ENCODE results near the gene GFY. TPM values are rescaled to one million over a fixed set of nuclear protein-coding genes. Genes with fewer than 3 reads are reported as not detected.

GFY gene
- polyA plus RNA-seq, 3 donors = not detected

DNA sequence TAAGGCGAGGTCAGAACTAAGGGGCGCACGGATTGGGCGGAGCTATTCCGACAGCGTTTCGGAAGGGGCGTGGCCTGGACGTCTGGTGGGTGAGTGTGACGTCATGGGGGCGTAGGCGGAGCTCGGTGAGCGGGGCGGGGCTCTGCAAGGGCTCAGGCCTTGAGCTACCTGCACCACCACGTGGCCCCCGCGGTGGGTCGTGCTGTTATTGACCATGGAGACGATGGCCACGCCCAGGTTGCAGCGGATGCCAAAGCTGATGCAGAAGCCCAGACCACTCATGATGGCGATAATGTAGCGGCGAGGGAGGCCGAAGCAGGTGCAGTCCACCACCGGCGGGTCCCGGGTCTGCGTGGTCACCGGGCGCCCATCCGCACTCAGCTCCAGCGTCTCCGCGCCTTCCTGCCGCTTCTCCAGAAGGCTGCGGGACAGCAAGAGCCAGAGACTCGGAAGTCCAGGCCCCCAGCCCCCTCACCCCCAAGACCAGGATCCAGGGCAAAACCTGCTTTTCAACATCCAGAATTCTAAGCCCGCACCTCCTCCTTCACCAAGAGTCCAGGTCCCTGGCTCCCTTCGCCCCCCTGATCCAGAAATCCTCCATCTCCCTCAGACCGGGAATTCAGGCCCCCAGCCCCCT is 11.3 kb downstream of the GFY start:
- Mint-ChIP-seq H3K4me1 (peaks cover 25% of the 10 kb centered on the region), H3K27ac (peak overlapping the region in 1 of 7 donors; percentile 46), H3K9me3 (peaks cover 0 to 49% (median 31%) of the 10 kb centered on the region in 7 donors), H3K36me3 (peaks cover 7 to 17% of the 10 kb centered on the region in 2 donors), H3K4me3 (peak overlapping the region in 1 of 2 donors; percentile 83), H3K27me3 (ENCODE audit: low read depth in 3 of 3) (peaks cover 98 to 99% (median 98%) of the 10 kb centered on the region in 3 donors)
- no peak overlapping the region for H3K9ac ChIP-seq (ENCODE audit: insufficient read depth, low read length, poor library complexity, severe bottlenecking)
- H3K9me3 ChIP-seq (replicated peaks in 1 of 2; ENCODE audit: control insufficient read depth in 1 of 2, insufficient read depth in 1 of 2, low read length in 2 of 2) = peaks cover 6 to 39% of the 10 kb centered on the region in 2 donors
- H3K36me3 ChIP-seq (replicated peaks in 1 of 2; ENCODE audit: control insufficient read depth in 1 of 2, insufficient read depth in 2 of 2, low read length in 2 of 2) = no peaks in the 10 kb centered on the region
- no peak overlapping the region for H3K4me3 ChIP-seq (replicated peaks in 1 of 3; ENCODE audit: low read depth in 2 of 3, low read length in 3 of 3)
- H2AFZ ChIP-seq (ENCODE audit: insufficient read depth, low read depth, low read length, poor library complexity, severe bottlenecking) = no peak overlapping the region
- H3K27me3 ChIP-seq (ENCODE audit: control insufficient read depth in 2 of 2, insufficient read depth in 2 of 2, low read length in 2 of 2) = peaks cover 77 to 98% of the 10 kb centered on the region in 2 donors
- TF ChIP-seq, protein P1, sequence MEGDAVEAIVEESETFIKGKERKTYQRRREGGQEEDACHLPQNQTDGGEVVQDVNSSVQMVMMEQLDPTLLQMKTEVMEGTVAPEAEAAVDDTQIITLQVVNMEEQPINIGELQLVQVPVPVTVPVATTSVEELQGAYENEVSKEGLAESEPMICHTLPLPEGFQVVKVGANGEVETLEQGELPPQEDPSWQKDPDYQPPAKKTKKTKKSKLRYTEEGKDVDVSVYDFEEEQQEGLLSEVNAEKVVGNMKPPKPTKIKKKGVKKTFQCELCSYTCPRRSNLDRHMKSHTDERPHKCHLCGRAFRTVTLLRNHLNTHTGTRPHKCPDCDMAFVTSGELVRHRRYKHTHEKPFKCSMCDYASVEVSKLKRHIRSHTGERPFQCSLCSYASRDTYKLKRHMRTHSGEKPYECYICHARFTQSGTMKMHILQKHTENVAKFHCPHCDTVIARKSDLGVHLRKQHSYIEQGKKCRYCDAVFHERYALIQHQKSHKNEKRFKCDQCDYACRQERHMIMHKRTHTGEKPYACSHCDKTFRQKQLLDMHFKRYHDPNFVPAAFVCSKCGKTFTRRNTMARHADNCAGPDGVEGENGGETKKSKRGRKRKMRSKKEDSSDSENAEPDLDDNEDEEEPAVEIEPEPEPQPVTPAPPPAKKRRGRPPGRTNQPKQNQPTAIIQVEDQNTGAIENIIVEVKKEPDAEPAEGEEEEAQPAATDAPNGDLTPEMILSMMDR (IDR thresholded peaks at IDR 0.05) = no peak
- 9% methylated on average over 41 of the region's 42 CpGs for WGBS (ENCODE audit: insufficient coverage)
- H4K20me1 ChIP-seq (ENCODE audit: insufficient read depth, low read length) = no peaks in the 10 kb centered on the region
- H3K4me1 ChIP-seq (ENCODE audit: control insufficient read depth in 1 of 2, insufficient read depth in 2 of 2, low read length in 2 of 2) = peaks cover 6 to 7% of the 10 kb centered on the region in 2 donors
- H3K27ac ChIP-seq (ENCODE audit: low read depth in 1 of 2, low read length in 2 of 2) = no peak overlapping the region
- intact Hi-C loops (cut with micrococcal nuclease) = loop anchor here in 1 of 2 donors (10.0 kb wide), 1 partner anchor 172 kb away; no protein-coding TSS in a partner anchor
- H3K4me2 ChIP-seq (replicated peaks; ENCODE audit: extremely low read depth, low read length, poor library complexity, severe bottlenecking) = no peak overlapping the region
- no peaks in the 10 kb centered on the region for H3K79me2 ChIP-seq (ENCODE audit: insufficient read depth, low read length)
- DNase-seq = peak in 1 of 3 donors; percentile 35

DNA sequence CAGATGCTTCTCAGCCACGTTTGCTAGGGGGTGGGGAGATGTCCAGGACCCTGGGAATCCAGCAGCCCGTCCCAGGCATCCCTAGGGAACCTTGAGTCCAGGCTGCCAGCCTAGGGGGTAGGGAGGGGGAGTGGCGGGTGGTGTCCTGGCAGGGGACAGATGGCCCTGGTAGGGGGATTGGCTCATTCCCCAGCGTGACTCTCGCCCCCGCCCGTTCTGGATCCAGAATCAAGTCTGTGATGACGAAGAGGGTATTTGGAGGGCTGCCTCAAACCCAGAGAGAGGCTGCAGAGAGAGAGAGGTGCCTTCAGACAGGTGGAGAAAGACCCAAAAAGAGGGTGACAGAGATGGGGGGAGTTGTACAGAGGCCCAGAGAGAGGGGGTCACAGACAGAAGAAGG is 12.0 kb downstream of the GFY start:
- Histone ChIP-seq H3K36me3 (replicated peaks in 1 of 2; ENCODE audit: control insufficient read depth in 1 of 2, insufficient read depth in 2 of 2, low read length in 2 of 2) (no peaks in the 10 kb centered on the region), H3K9me3 (replicated peaks in 1 of 2; ENCODE audit: control insufficient read depth in 1 of 2, insufficient read depth in 1 of 2, low read length in 2 of 2) (peaks cover 2 to 44% of the 10 kb centered on the region in 2 donors), H3K27me3 (ENCODE audit: control insufficient read depth in 2 of 2, insufficient read depth in 2 of 2, low read length in 2 of 2) (peaks cover 80 to 98% of the 10 kb centered on the region in 2 donors), H3K9ac (ENCODE audit: insufficient read depth, low read length, poor library complexity, severe bottlenecking) (no peak overlapping the region), H3K4me2 (replicated peaks; ENCODE audit: extremely low read depth, low read length, poor library complexity, severe bottlenecking) (no peak overlapping the region), H3K79me2 (ENCODE audit: insufficient read depth, low read length) (no peaks in the 10 kb centered on the region), H3K4me3 (replicated peaks in 1 of 3; ENCODE audit: low read depth in 2 of 3, low read length in 3 of 3) (no peak overlapping the region), H3K4me1 (ENCODE audit: control insufficient read depth in 1 of 2, insufficient read depth in 2 of 2, low read length in 2 of 2) (peaks cover 12 to 15% of the 10 kb centered on the region in 2 donors), H2AFZ (ENCODE audit: insufficient read depth, low read depth, low read length, poor library complexity, severe bottlenecking) (no peak overlapping the region), H3K27ac (ENCODE audit: low read depth in 1 of 2, low read length in 2 of 2) (no peak overlapping the region), H4K20me1 (ENCODE audit: insufficient read depth, low read length) (no peaks in the 10 kb centered on the region)
- TF ChIP-seq, protein P1 (IDR thresholded peaks at IDR 0.05) = no peak
- intact Hi-C loops (cut with micrococcal nuclease) = loop anchor here in 1 of 2 donors (10.0 kb wide), 1 partner anchor 172 kb away; no protein-coding TSS in a partner anchor
- Mint-ChIP-seq H3K36me3 (peaks cover 10 to 21% of the 10 kb centered on the region in 2 donors), H3K27me3 (ENCODE audit: low read depth in 3 of 3) (peaks cover 98 to 99% (median 98%) of the 10 kb centered on the region in 3 donors), H3K27ac (peak overlapping the region in 1 of 7 donors; percentile 56), H3K4me3 (peak overlapping the region in 1 of 2 donors; percentile 40), H3K4me1 (peaks cover 30% of the 10 kb centered on the region), H3K9me3 (peaks cover 0 to 50% (median 32%) of the 10 kb centered on the region in 7 donors)
- DNase-seq = no peak
- 32% methylated on average over 7 of the region's 8 CpGs for WGBS (ENCODE audit: insufficient coverage)

Measured in CD14-positive monocyte (primary cell).